Karpas-422 (cell line): ENCODE measurements around the gene CEPT1. TPM values are rescaled to one million over a fixed set of nuclear protein-coding genes. Genes with fewer than 3 reads are reported as not detected.

Experiments used
- DNase-seq: peaks from one replicate; pipeline ENCODE4 v3.0.0-alpha.2; 2015
- H2AFZ ChIP-seq: fragments of 200-600 bp; sonication (generic); 2 replicates; pipeline ENCODE4 v1.6.1; 2014; ENCODE audit warnings: antibody characterized with exemption, low read length, mixed read lengths
- H3K27ac ChIP-seq: fragments of 200-600 bp; sonication (generic); 2 replicates; pipeline ENCODE4 v1.5.1; 2014; ENCODE audit warnings: mild to moderate bottlenecking, low read length, moderate library complexity
- H3K27me3 ChIP-seq: fragments of 200-600 bp; sonication (generic); 2 replicates; pipeline ENCODE4 v1.6.1; 2014; ENCODE audit warnings: low read length, mixed read lengths
- H3K36me3 ChIP-seq: fragments of 200-600 bp; sonication (generic); 2 replicates; pipeline ENCODE4 v1.6.1; 2014; ENCODE audit warnings: low read length, mixed read lengths; ENCODE audit not compliant: insufficient read depth
- H3K4me1 ChIP-seq: fragments of 200-600 bp; sonication (generic); 2 replicates; pipeline ENCODE4 v1.6.1; 2014; ENCODE audit warnings: mild to moderate bottlenecking, low read length, mixed read lengths
- H3K4me2 ChIP-seq: fragments of 200-600 bp; sonication (generic); 2 replicates; pipeline ENCODE4 v1.6.1; 2014; ENCODE audit warnings: low read length, low read depth, mild to moderate bottlenecking; ENCODE audit not compliant: poor library complexity, severe bottlenecking
- H3K4me3 ChIP-seq: fragments of 200-600 bp; sonication (generic); 2 replicates; pipeline ENCODE4 v1.5.1; 2014; ENCODE audit warnings: mild to moderate bottlenecking, antibody characterized with exemption, low read length, mixed read lengths
- H3K79me2 ChIP-seq: fragments of 200-600 bp; sonication (generic); 2 replicates; pipeline ENCODE4 v1.6.1; 2014; ENCODE audit warnings: mild to moderate bottlenecking, low read length, mixed read lengths
- H3K9ac ChIP-seq: fragments of 200-600 bp; sonication (generic); 2 replicates; pipeline ENCODE4 v1.6.0; 2014; ENCODE audit warnings: low read length
- H3K9me2 ChIP-seq: fragments of 200-600 bp; sonication (generic), shearing (Covaris generic); replicated peaks from 2 replicates; pipeline ENCODE4 v1.6.0; 2014; ENCODE audit warnings: mild to moderate bottlenecking, low read length, moderate library complexity; ENCODE audit not compliant: insufficient read depth
- H3K9me3 ChIP-seq: fragments of 300-700, 200-600 bp; sonication (generic); 2 replicates; pipeline ENCODE4 v1.6.1; 2014; ENCODE audit warnings: low read length, mixed read lengths
- H4K20me1 ChIP-seq: fragments of 200-600 bp; sonication (generic); 2 replicates; pipeline ENCODE4 v1.6.1; 2014; ENCODE audit warnings: mild to moderate bottlenecking, antibody characterized with exemption, low read length, low read depth; ENCODE audit not compliant: insufficient read depth
- small RNA-seq: library from RNA; depleted of rRNA; stranded (forward); fragments of <200 nt; gene quantifications from one replicate; pipeline ENCODE3, GENCODE V24; 2014
- total RNA-seq: library from RNA; depleted of rRNA; stranded (reverse); fragments of >200 nt; shearing (Covaris generic); gene quantifications from 2 replicates; pipeline ENCODE4 v1.2.3, GENCODE V29; 2014; ENCODE audit warnings: low replicate concordance; rRNA removed

The CEPT1 gene
- total RNA-seq, 1 experiment from 2014 or later, result 136 TPM

DNA sequence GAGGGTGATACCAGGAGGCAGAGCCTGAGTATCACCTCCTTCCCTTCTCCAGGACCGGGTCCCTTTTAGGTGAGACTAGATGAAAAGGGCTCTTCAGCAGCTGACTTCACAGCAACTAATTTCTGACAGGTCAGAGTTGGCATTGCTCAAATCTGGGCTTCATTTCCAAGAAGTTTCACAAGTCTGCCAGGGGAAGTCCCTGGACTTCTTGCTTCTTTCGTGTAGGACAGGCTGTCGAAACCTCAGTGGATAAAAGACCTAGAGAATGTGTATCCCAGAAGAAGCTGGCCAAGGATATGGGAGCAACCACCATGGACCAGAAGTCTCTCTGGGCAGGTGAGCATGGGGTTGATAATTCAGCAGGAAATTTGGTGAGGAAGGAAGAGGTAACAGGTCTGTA is 87.4 kb downstream of the CEPT1 start, which contains the start of gene CHI3L2:
CHI3L2 (plus strand) TSS at position 280 of the 400 bp plus-strand sequence; CDS start at position 297, 17 bp downstream.
- DNase-seq, result no peak
- Histone ChIP-seq H3K4me1 (peaks cover 10% of the 10 kb centered on the region), H3K36me3 (no peaks in the 10 kb centered on the region), H3K27me3 (no peaks in the 10 kb centered on the region), H3K27ac (no peak within 1 kb of the TSS), H3K4me2 (no peak within 1 kb of the TSS), H3K9me3 (no peaks in the 10 kb centered on the region), H2AFZ (no peak within 1 kb of the TSS), H3K79me2 (no peaks in the 10 kb centered on the region), H4K20me1 (no peaks in the 10 kb centered on the region), H3K9ac (no peak within 1 kb of the TSS), H3K4me3 (no peak within 1 kb of the TSS), H3K9me2 (no peaks in the 10 kb centered on the region)

GRCh38 chr1:111227851-111228747 is 88.1 kb downstream of the CEPT1 start:
- Histone ChIP-seq H3K27me3 (no peaks in the 10 kb centered on the region), H2AFZ (no peak overlapping the region), H3K4me2 (no peak overlapping the region), H4K20me1 (no peaks in the 10 kb centered on the region), H3K9ac (no peak overlapping the region), H3K4me1 (peaks cover 4% of the 10 kb centered on the region), H3K9me2 (no peaks in the 10 kb centered on the region), H3K27ac (no peak overlapping the region), H3K4me3 (no peak overlapping the region), H3K9me3 (no peaks in the 10 kb centered on the region), H3K79me2 (no peaks in the 10 kb centered on the region), H3K36me3 (no peaks in the 10 kb centered on the region)
- DNase-seq, result no peak

DNA sequence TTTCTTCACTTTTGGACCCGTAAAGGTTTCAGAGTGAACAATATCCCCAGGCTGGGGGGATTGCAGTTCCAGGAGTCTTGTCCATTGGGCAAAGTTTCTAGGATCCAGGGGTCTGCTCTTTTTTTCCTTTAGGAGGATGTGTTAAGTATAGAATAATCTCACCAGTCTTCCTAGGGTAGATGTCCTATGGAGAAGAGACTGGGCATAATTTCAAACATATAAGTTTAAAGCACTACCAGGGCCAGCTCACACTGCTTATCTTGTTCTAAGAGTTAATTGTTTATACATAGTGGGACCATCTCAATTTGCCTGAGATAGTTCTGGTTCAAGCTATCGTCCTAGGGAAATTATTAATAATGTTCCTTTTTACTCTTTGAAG is 88.7 kb downstream of the CEPT1 start:
- Histone ChIP-seq H3K4me3 (no peak overlapping the region), H3K36me3 (no peaks in the 10 kb centered on the region), H3K4me2 (no peak overlapping the region), H3K4me1 (no peaks in the 10 kb centered on the region), H3K79me2 (no peaks in the 10 kb centered on the region), H2AFZ (no peak overlapping the region), H3K9ac (no peak overlapping the region), H4K20me1 (no peaks in the 10 kb centered on the region), H3K27me3 (no peaks in the 10 kb centered on the region), H3K9me3 (no peaks in the 10 kb centered on the region), H3K27ac (no peak overlapping the region), H3K9me2 (no peaks in the 10 kb centered on the region)
- DNase-seq, result no peak

DNA sequence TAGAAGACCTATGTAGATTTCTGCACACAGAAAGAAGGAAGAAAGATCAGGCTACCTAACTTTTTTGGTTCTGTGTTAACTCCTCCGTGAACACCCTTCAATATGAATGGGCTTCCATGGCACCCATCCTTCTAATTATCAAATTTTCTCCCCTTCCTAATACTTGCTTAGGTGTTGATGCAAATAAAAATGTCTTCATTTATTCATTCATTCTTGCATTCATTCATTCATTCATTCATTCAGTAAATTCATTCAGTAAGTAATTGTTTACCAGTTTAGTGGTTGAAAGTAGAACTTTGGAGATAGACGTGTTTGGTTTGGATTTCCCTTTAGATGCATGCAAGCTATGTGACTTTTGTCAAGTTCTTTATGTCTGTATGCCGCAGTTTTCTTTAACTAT is 92.1 kb downstream of the CEPT1 start:
- Histone ChIP-seq H3K27me3 (no peaks in the 10 kb centered on the region), H3K79me2 (no peaks in the 10 kb centered on the region), H3K36me3 (no peaks in the 10 kb centered on the region), H3K4me2 (no peak overlapping the region), H3K9me3 (no peaks in the 10 kb centered on the region), H2AFZ (no peak overlapping the region), H4K20me1 (no peaks in the 10 kb centered on the region), H3K9me2 (no peaks in the 10 kb centered on the region), H3K4me1 (no peaks in the 10 kb centered on the region), H3K4me3 (no peak overlapping the region), H3K9ac (no peak overlapping the region), H3K27ac (no peak overlapping the region)
- no peak for DNase-seq

- Histone ChIP-seq H3K4me2 (no peak overlapping the region), H3K4me1 (no peaks in the 10 kb centered on the region), H3K4me3 (no peak overlapping the region), H3K36me3 (no peaks in the 10 kb centered on the region), H2AFZ (no peak overlapping the region), H3K9me2 (no peaks in the 10 kb centered on the region), H3K27me3 (no peaks in the 10 kb centered on the region), H3K79me2 (no peaks in the 10 kb centered on the region), H3K9ac (no peak overlapping the region), H3K27ac (no peak overlapping the region), H3K9me3 (no peaks in the 10 kb centered on the region), H4K20me1 (no peaks in the 10 kb centered on the region)
- DNase-seq, result no peak
Measured at GRCh38 chr1:111234258-111234657, 94.2 kb downstream of the CEPT1 start.

Small RNAs within 50 kb of the gene (small RNA-seq; reads per million reads assigned to genes)
- gene AL355816.1, result not detected

Other genes with a start within 250 kb of the CEPT1 start
- gene LRIF1, start 176.3 kb upstream of the CEPT1 start, total RNA-seq, result 28.2 and 59.3 TPM in 2 replicates
- 142 and 268 TPM in 2 replicates for gene DRAM2, start 130 bp upstream of the CEPT1 start, total RNA-seq
- gene DENND2D, start 60.4 kb downstream of the CEPT1 start, total RNA-seq, result 80.2 and 90.9 TPM in 2 replicates
- gene CHI3L2, start 87.5 kb downstream of the CEPT1 start, total RNA-seq, result not detected in 2 replicates
- gene CHIA, start 150.6 kb downstream of the CEPT1 start, total RNA-seq, result not detected in 2 replicates